ENCODE results near the gene HRH2.

HRH2 gene

GRCh38 chr5:175695161-175696126 is 37.6 kb downstream of the HRH2 start:
- peak in 1 of 2 experiments; percentile 33 for DNase-seq (ENCODE audit: low read depth in 1 of 2, low spot score in 1 of 2)
- no peaks in the 10 kb centered on the region for H3K27me3 ChIP-seq (ENCODE audit: insufficient read depth, poor library complexity, severe bottlenecking)
- no peak overlapping the region for H3K4me3 ChIP-seq (replicated peaks; ENCODE audit: insufficient read depth, low read length)
- peak overlapping the region; percentile 88 for H3K27ac ChIP-seq (replicated peaks)
- peak; percentile 41; the same call in 1 of the 2 replicates for TF ChIP-seq SPI1 (IDR thresholded peaks at IDR 0.05; ENCODE audit: borderline replicate concordance, low read depth)
- no peak for TF ChIP-seq POLR2AphosphoS5 (IDR thresholded peaks at IDR 0.05; ENCODE audit: low read depth)

- TF ChIP-seq POLR2AphosphoS5 (IDR thresholded peaks at IDR 0.05; ENCODE audit: low read depth) (peak; percentile 73; the same call in 1 of the 2 replicates), CTCF (IDR thresholded peaks at IDR 0.05; ENCODE audit: insufficient read depth, low read length) (peak; percentile 98), SPI1 (IDR thresholded peaks at IDR 0.05; ENCODE audit: borderline replicate concordance, low read depth) (peak; percentile 72; the same call in 1 of the 2 replicates), REST (IDR thresholded peaks at IDR 0.05; ENCODE audit: insufficient replicate concordance, low read depth) (no peak), GABPA (IDR thresholded peaks at IDR 0.05; ENCODE audit: low read depth) (peak; percentile 76)
- peak overlapping the region; percentile 88 for H3K27ac ChIP-seq (replicated peaks)
- DNase-seq (ENCODE audit: low read depth in 1 of 2, low spot score in 1 of 2), result peak; percentile 98 to 99
Measured at GRCh38 chr5:175696139-175696854, 38.4 kb downstream of the HRH2 start.

GRCh38 chr5:175696855-175697198 is 39.0 kb downstream of the HRH2 start:
- TF ChIP-seq REST (IDR thresholded peaks at IDR 0.05; ENCODE audit: insufficient replicate concordance, low read depth), result no peak
- TF ChIP-seq CTCF (IDR thresholded peaks at IDR 0.05; ENCODE audit: insufficient read depth, low read length), result no peak
- no peak for TF ChIP-seq GABPA (IDR thresholded peaks at IDR 0.05; ENCODE audit: low read depth)
- TF ChIP-seq POLR2AphosphoS5 (IDR thresholded peaks at IDR 0.05; ENCODE audit: low read depth), result no peak
- no peak for TF ChIP-seq SPI1 (IDR thresholded peaks at IDR 0.05; ENCODE audit: borderline replicate concordance, low read depth)
- DNase-seq (ENCODE audit: low read depth in 1 of 2, low spot score in 1 of 2), result no peak
- Histone ChIP-seq H3K27ac (replicated peaks) (peak overlapping the region; percentile 52), H3K4me3 (replicated peaks; ENCODE audit: insufficient read depth, low read length) (no peak overlapping the region), H3K27me3 (ENCODE audit: insufficient read depth, poor library complexity, severe bottlenecking) (no peaks in the 10 kb centered on the region)

More at GRCh38 chr5:175696139-175696854, 38.4 kb downstream of the HRH2 start:
- H3K4me3 ChIP-seq (replicated peaks; ENCODE audit: insufficient read depth, low read length), result no peak overlapping the region; the same call in 1 of the 2 replicates
- no peaks in the 10 kb centered on the region for H3K27me3 ChIP-seq (ENCODE audit: insufficient read depth, poor library complexity, severe bottlenecking)

- Histone ChIP-seq H3K27me3 (ENCODE audit: insufficient read depth, poor library complexity, severe bottlenecking) (no peaks in the 10 kb centered on the region), H3K4me3 (replicated peaks; ENCODE audit: insufficient read depth, low read length) (no peak overlapping the region)
Measured at GRCh38 chr5:175697846-175698245, 40.0 kb downstream of the HRH2 start.

More at GRCh38 chr5:175697846-175698245, 40.0 kb downstream of the HRH2 start:
- DNase-seq (ENCODE audit: low read depth in 1 of 2, low spot score in 1 of 2), result no peak
- H3K27ac ChIP-seq (replicated peaks), result no peak overlapping the region
- TF ChIP-seq GABPA (IDR thresholded peaks at IDR 0.05; ENCODE audit: low read depth) (no peak), POLR2AphosphoS5 (IDR thresholded peaks at IDR 0.05; ENCODE audit: low read depth) (no peak), REST (IDR thresholded peaks at IDR 0.05; ENCODE audit: insufficient replicate concordance, low read depth) (no peak), CTCF (IDR thresholded peaks at IDR 0.05; ENCODE audit: insufficient read depth, low read length) (no peak)

Data from HL-60 (cell line).